HG03103 (cell line): ENCODE measurements around the gene PPP4R4.
"Not testable (repeated sequence)": the region's sequence is repeated elsewhere in the genome, so short reads cannot be mapped to it uniquely, and the experiment has no call there.

Source experiments
- ATAC-seq: cut with Tn5 transposase; IDR thresholded peaks from one replicate; pipeline ENCODE4 v1.9.1; 2021; ENCODE audit warnings: low read depth; ENCODE audit not compliant: unreplicated experiment

Gene PPP4R4

GRCh38 chr14:94143239-94143638, 30.9 kb upstream of the PPP4R4 start:
- ATAC-seq = no peak

GRCh38 chr14:94143711-94144110, 30.4 kb upstream of the PPP4R4 start:
- ATAC-seq = no peak

GRCh38 chr14:94144765-94145164, 29.4 kb upstream of the PPP4R4 start:
- no peak for ATAC-seq

- ATAC-seq = no peak
Measured at GRCh38 chr14:94145902-94146527, 28.1 kb upstream of the PPP4R4 start.

GRCh38 chr14:94152676-94153075, 21.4 kb upstream of the PPP4R4 start:
- no peak for ATAC-seq

GRCh38 chr14:94153750-94154342, 20.3 kb upstream of the PPP4R4 start:
- ATAC-seq = no peak

- ATAC-seq = not testable (repeated sequence)
Measured at GRCh38 chr14:94156143-94156542, 18.0 kb upstream of the PPP4R4 start.

- ATAC-seq = no peak
Measured at GRCh38 chr14:94157197-94157596, 16.9 kb upstream of the PPP4R4 start.

GRCh38 chr14:94158239-94158883, 15.8 kb upstream of the PPP4R4 start:
- ATAC-seq = no peak

- no peak for ATAC-seq
Measured at GRCh38 chr14:94161058-94161457, 13.1 kb upstream of the PPP4R4 start.

GRCh38 chr14:94161981-94162380, 12.1 kb upstream of the PPP4R4 start:
- no peak for ATAC-seq

GRCh38 chr14:94162466-94162865, 11.7 kb upstream of the PPP4R4 start:
- ATAC-seq = no peak

- ATAC-seq = no peak
Measured at GRCh38 chr14:94163796-94164195, 10.3 kb upstream of the PPP4R4 start.

GRCh38 chr14:94164685-94165431, 9.3 kb upstream of the PPP4R4 start:
- no peak for ATAC-seq

- ATAC-seq = no peak
Measured at GRCh38 chr14:94165744-94166143, 8.4 kb upstream of the PPP4R4 start.

- ATAC-seq = no peak
Measured at GRCh38 chr14:94170136-94170535, 4.0 kb upstream of the PPP4R4 start.

- no peak for ATAC-seq
Measured at GRCh38 chr14:94171208-94171607, 2.9 kb upstream of the PPP4R4 start.

- no peak for ATAC-seq
Measured at GRCh38 chr14:94172545-94172944, 1.6 kb upstream of the PPP4R4 start.

GRCh38 chr14:94173471-94173884, 644 bp upstream of the PPP4R4 start:
- ATAC-seq = no peak

- ATAC-seq = no peak
Measured at GRCh38 chr14:94174604-94175010, 485 bp downstream of the PPP4R4 start.

GRCh38 chr14:94175011-94175745, 1.1 kb downstream of the PPP4R4 start:
- ATAC-seq = no peak
